Jurkat, Clone E6-1 (cell line): ENCODE measurements around the gene SLC7A5. TPM values are rescaled to one million over a fixed set of nuclear protein-coding genes. Genes with fewer than 3 reads are reported as not detected.
"Not testable (repeated sequence)": the region's sequence is repeated elsewhere in the genome, so short reads cannot be mapped to it uniquely, and the experiment has no call there.

Experiments
- DNase-seq: peaks from one replicate; pipeline ENCODE4 v3.0.0-alpha.2; 2011; ENCODE audit warnings: low read depth, low spot score
- H3K4me3 ChIP-seq: 2 replicates; pipeline ENCODE4 v1.5.1; 2011; ENCODE audit warnings: mild to moderate bottlenecking, low read length, control low read depth, moderate library complexity
- polyA plus RNA-seq: library from polyadenylated mRNA; unstranded; fragments of >200 nt; gene quantifications from one replicate; pipeline ENCODE4 v1.2.1, GENCODE V29; 2012; ENCODE audit warnings: missing spikeins; ENCODE audit not compliant: insufficient read length, insufficient read depth

Gene SLC7A5
- 127 TPM for polyA plus RNA-seq

GRCh38 chr16:87869061-87869878 is at the start of gene SLC7A5:
SLC7A5 (minus strand) TSS chr16:87869507; CDS start chr16:87869422, 85 bp downstream.
- H3K4me3 ChIP-seq: peak within 1 kb of the TSS; percentile 71
- peak; percentile 44 for DNase-seq

GRCh38 chr16:87918338-87918737 is 49.0 kb upstream of the SLC7A5 start:
- H3K4me3 ChIP-seq: no peak overlapping the region
- DNase-seq: no peak

DNA sequence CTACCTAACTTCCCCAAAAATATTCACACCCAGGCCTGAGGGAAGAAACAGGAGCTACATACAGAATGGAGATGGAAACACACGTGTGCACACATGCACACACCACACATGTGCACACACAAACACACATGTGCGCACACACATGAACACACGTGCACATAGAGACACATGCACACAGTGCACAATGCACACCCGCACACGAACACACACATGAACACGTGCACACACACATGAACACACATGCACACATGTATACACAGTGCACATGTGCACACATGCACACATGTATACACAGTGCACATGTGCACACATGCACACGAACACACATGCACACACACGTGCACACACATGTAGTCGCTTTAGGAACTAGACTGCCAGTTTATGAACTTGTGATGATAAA is 48.2 kb upstream of the SLC7A5 start:
- no peak overlapping the region for H3K4me3 ChIP-seq
- no peak for DNase-seq

DNA sequence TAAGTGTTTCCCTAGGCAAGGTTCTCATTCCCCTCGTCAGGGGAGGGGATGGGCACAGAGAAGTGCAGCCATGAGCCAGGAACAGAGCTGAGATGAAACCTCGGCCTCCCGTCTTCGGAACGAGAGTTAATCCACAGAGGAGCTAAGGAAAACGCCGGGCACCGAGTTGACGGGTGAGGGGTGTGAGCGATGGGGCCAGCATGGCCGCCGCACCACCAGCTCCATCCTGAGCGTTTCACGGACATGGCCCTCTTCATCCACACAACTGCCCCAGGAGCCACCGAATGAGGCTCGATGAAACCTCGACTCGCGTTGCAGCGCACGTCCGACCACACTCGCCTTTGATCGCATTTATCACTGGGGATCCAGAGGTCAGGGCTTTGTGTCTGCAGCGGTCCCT is 45.5 kb upstream of the SLC7A5 start:
- DNase-seq: no peak
- H3K4me3 ChIP-seq: no peak overlapping the region

DNA sequence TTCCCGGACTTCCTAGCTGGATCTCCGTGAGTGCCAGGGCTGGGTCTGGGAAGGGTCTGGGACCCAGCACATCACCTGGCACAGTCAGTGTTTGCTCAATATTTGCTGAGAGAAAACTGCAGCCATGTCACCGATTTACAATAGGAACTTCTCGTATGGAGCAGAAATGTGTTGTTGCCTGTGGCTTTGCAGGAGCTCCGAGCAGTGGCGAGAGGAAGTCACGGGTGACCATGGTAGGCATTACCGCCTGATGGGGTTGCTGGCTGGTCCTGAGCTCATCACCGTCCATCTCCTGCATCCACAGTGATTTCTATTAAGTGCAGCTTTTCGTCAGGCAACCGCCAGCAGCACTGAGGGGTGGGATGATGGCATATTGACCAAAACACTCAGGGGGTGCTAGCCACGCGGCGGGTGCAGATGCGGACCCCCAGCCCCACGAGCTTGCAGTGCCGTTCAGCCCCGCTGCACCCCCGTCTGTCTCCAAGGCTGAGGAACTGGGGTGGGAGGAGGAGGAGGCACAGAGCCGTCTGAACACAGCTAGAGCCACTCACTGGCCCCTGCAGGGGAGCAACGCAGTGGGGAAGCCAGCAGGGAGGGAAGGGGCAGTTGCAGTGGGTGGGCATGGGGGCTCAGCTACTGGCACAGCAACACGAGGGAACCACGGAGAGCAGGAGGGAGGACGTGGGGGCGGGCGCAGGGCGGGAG is 44.9 kb upstream of the SLC7A5 start:
- not testable (repeated sequence) for H3K4me3 ChIP-seq, DNase-seq

- H3K4me3 ChIP-seq, DNase-seq: not testable (repeated sequence)
Measured at GRCh38 chr16:87912691-87913090, 43.4 kb upstream of the SLC7A5 start.

- DNase-seq, H3K4me3 ChIP-seq: not testable (repeated sequence)
Measured at GRCh38 chr16:87911106-87911763, 41.9 kb upstream of the SLC7A5 start.

- not testable (repeated sequence) for H3K4me3 ChIP-seq
- peak; percentile 61 for DNase-seq
Measured at GRCh38 chr16:87909203-87909935, 40.1 kb upstream of the SLC7A5 start.

DNA sequence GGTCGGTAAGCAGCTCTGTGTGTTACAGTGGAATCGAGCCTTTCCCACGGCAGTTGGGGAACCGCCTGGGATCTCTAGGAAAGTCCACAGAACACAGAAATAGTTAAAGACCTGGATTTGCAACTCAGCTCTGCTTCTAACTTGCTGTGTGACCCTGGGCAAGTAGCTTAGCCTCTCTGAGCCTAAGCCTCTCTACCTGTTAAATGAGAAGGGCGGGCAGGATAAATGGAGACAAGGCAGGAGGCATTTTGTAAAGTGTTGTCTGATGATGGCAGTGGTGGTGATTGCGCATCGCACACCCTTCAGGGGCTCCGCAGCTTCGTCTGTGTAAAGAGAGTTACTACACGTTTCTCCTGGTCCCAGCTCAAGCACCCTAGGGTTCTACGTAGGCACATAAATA is 38.8 kb upstream of the SLC7A5 start:
- not testable (repeated sequence) for DNase-seq, H3K4me3 ChIP-seq

GRCh38 chr16:87905521-87905920 is 36.2 kb upstream of the SLC7A5 start:
- not testable (repeated sequence) for H3K4me3 ChIP-seq, DNase-seq

DNA sequence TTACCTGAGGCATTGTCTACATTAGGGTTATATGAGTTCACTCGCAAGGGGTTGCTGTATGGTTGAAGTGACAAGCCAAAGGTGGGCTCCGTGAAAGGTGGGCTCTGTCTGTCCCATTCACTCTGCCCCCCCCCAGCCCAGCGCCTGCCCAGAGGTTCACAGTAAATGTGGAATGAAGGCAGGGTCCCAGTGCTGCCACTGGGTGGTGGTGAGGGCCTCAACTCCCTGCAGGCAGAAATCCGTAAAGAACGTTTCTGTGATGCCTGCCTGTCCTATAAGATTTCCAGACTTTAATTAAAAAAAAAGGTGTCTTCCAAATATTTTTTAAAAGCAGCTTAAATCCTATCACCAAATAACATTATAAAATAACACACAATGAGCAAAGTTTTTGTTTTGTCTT is 35.7 kb upstream of the SLC7A5 start:
- not testable (repeated sequence) for DNase-seq, H3K4me3 ChIP-seq

GRCh38 chr16:87900489-87900888 is 31.2 kb upstream of the SLC7A5 start:
- DNase-seq, H3K4me3 ChIP-seq: not testable (repeated sequence)

- peak overlapping the region; percentile 34 for H3K4me3 ChIP-seq
- DNase-seq: peak; percentile 99
Measured at GRCh38 chr16:87897521-87898505, 28.5 kb upstream of the SLC7A5 start.

GRCh38 chr16:87896924-87897520 is 27.7 kb upstream of the SLC7A5 start:
- H3K4me3 ChIP-seq: peak overlapping the region; percentile 33
- DNase-seq: peak; percentile 38

- not testable (repeated sequence) for DNase-seq, H3K4me3 ChIP-seq
Measured at GRCh38 chr16:87896176-87896890, 27.0 kb upstream of the SLC7A5 start.

DNA sequence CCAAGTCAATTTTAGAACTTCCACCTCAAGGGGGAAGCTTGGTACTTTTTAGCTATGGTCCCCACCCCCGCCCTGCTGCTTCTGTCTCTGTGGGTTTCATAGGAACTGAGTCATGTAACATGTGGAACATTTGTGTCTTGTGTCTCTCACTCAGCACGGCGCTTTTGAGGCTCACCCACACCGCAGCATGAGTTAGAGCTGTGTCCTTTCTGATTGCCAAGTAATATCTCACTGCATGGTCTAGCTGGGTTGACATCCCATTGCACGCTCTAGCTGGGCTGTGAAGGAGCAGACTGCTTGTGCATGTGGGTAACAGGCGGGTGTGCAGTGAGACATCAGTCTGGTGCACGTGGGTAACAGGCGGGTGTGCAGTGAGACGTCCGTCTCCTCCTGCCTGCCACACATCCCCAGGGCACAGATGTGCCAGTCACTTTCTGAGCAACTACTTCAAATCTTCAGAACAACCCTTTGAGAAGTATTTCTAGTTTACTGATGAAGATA is 26.4 kb upstream of the SLC7A5 start:
- DNase-seq: peak; percentile 82
- H3K4me3 ChIP-seq: no peak overlapping the region

DNA sequence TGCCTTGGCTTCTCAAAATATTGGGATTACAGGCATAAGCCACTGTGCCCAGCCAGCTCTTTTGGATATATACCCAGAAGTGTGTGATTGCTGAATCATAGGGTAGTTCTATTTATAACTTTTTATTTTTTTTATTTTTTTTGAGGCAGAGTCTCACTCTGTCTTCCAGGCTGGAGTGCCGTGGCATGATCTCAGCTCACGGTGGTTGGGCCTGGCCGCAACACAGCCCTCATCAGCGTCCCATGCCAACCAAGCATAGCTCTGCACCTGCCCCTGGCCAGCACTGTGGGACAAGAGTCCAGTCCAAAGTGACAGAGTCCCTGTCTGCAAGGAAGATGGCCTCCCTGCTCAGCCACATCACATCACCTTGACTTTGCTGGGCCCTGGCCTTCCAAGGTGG is 24.7 kb upstream of the SLC7A5 start:
- DNase-seq, H3K4me3 ChIP-seq: not testable (repeated sequence)
